Activated T-cell treated with anti-CD3 and anti-CD28 coated beads, Interleukin-2, amount 50 U/mL, for 48 hours (primary cell): ENCODE results near the gene KLHDC2.
"Not testable (repeated sequence)": the region's sequence is repeated elsewhere in the genome, so short reads cannot be mapped to it uniquely, and the experiment has no call there.

Experiments used
- DNase-seq, 2 experiments: peaks; one replicate each; pipeline ENCODE4 v3.0.0-alpha.2; 2020

KLHDC2 gene

DNA sequence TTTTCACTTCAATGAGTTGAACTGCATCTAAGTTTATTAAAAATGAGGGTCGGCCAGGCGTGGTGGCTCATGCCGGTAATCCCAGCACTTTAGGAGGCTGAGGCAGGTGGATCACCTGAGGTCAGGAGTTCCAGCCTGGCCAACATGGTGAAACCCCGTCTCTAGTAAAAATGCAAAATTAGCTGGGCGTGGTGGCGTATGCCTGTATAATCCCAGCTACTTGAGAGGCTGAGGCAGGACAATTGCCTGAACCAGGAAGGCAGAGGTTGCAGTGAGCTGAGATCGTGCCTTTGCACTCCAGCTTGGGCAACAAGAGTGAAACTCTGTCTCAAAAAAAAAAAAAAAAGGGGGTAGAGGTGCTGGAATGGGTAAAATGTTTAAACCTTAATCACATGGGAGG is 13.1 kb downstream of the KLHDC2 start:
- DNase-seq, result not testable (repeated sequence)

- DNase-seq, result no peak
Observed at GRCh38 chr14:49783394-49784014, 15.6 kb downstream of the KLHDC2 start.

DNA sequence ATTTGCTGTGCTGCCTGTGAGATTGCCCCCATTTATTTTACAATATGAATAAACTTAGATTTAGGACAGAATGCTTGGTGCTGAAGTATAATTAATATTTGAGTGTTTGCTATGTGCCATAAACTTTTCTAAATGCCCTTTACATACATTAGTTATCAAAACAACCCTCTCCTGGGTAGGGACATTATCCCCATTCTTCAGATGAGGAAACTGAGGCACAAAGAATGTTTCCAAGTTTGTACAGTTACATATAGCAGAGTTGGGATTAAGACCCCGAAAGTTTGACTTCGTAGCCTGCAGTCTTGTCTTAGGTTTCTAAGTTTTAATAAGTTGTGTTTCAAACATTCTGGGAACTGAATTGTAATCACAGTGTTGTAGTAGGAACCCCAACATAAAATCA is 18.4 kb downstream of the KLHDC2 start:
- no peak for DNase-seq

DNA sequence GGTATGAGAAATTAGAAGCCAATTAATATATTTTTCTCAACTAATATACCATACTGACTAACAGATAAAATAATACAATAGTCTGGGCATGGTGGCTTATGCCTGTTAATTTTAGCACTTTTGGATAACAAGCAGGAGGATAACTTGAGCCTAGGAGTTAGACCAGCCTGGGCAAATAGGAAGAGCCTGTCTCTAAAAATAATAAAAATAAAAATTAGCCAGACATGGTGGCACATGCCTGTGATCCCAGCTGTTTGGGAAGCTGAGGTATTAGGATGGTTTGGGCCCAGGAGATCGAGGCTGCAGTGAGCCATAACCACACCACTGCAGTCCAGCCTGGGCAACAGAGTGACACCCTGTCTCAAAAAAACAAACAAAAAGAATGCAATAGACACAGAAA is 24.7 kb downstream of the KLHDC2 start:
- DNase-seq, result no peak

DNA sequence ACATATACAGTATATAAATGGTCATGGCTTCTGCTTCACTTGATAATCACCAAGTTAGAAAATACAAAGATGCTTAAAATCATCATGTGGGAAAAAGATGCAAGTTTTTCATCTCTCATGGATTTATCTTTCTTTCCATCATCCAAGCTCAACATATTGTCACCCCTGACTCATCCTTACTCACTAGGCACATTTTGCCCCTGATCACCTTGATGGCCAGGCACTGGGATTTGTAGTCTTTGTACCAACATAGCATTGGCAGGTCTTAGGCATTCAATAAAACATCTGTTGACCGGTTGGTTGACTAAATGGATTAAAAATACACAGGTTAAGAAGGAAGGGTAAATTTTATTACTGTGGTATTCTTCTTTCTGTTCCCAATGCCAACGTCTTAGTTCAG is 28.1 kb downstream of the KLHDC2 start:
- no peak for DNase-seq

GRCh38 chr14:49808780-49809179 is 40.8 kb downstream of the KLHDC2 start:
- no peak for DNase-seq

GRCh38 chr14:49816118-49816517 is 48.2 kb downstream of the KLHDC2 start:
- DNase-seq, result not testable (repeated sequence)

- no peak for DNase-seq
Observed at GRCh38 chr14:49816844-49817243, 48.9 kb downstream of the KLHDC2 start.

- DNase-seq, result no peak
Observed at GRCh38 chr14:49820176-49820575, 52.2 kb downstream of the KLHDC2 start.

DNA sequence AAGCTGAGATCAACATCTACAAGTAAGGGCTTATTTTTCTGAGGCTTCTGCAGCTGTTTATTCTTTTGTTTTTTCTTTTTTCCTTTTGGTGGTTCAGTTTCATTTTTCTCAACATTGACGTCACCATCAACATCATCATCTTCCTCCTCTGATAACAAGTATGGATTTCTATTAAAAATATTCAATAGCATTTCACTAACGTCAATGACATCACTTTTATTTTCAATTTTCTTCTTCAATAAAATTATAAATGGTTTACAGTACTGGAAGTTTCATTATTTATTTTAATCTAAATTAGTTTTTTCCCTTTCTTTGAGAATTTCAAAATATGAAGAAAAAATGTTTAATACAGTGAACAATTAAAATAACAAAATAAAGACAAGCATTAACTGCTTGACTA is 60.7 kb downstream of the KLHDC2 start:
- DNase-seq, result no peak
